Peyer's patch (tissue), 4 donors: ENCODE data around the gene LRRC75A. TPM values are rescaled to one million over a fixed set of nuclear protein-coding genes. Genes with fewer than 3 reads are reported as not detected.

Source experiments
- DNase-seq, 3 donors: peaks; one replicate each; pipeline ENCODE4 v3.0.0-alpha.2; 2017 to 2019
- H3K27ac ChIP-seq, 4 donors: fragments of 200-600 bp; sonication (generic); one replicate each; pipeline ENCODE4 v1.5.1; 2016 to 2019
- H3K27me3 ChIP-seq, 2 donors: fragments of 200-600 bp; sonication (generic); one replicate each; pipeline ENCODE4 v1.5.1; 2019
- H3K36me3 ChIP-seq, 3 donors: fragments of 200-600 bp; sonication (generic); one replicate each; pipeline ENCODE4 v1.5.1; 2016 to 2019
- H3K4me1 ChIP-seq, 4 donors: fragments of 200-600 bp; sonication (generic); one replicate each; pipeline ENCODE4 v1.5.1; 2016 to 2019
- H3K4me3 ChIP-seq, 4 donors: fragments of 200-600 bp; sonication (generic); 1 replicate in 3 of 4; 2 replicates in 1 of 4; pipeline ENCODE4 v1.5.1; 2016 to 2019; ENCODE audit warnings: mild to moderate bottlenecking in 1 of 4
- H3K9me3 ChIP-seq, 4 donors: fragments of 200-600 bp; sonication (generic); one replicate each; pipeline ENCODE4 v1.5.1; 2016 to 2019; ENCODE audit warnings: mild to moderate bottlenecking in 1 of 4
- CTCF ChIP-seq, 6 experiments: fragments of 450-650 bp in 4 of 6; fragments of 200-600 bp in 2 of 6; sonication (generic) in 1 of 6; IDR thresholded peaks; one replicate each; pipeline ENCODE4 v1.5.1; 2017 to 2019; ENCODE audit warnings: antibody characterized with exemption in 6 of 6, mild to moderate bottlenecking in 3 of 6, moderate library complexity in 1 of 6
- POLR2A ChIP-seq, 2 donors: fragments of 450-650 bp; IDR thresholded peaks; one replicate each; pipeline ENCODE4 v1.5.1; 2017; ENCODE audit warnings: antibody characterized with exemption in 2 of 2, mild to moderate bottlenecking in 2 of 2, moderate library complexity in 2 of 2
- total RNA-seq, 4 donors: library from RNA; depleted of rRNA; stranded (reverse); fragments of >200 nt; gene quantifications; one replicate each; pipeline ENCODE4 v1.1.0, GENCODE V29; 2016

The LRRC75A gene
- total RNA-seq, result 100 to 1,000 TPM in 3 of 4 donors, 10 to 100 TPM in 1; 48.7 to 213 (median 187) TPM

- H3K27me3 ChIP-seq, result no peaks in the 10 kb centered on the region
- no peaks in the 10 kb centered on the region for H3K36me3 ChIP-seq
- H3K4me1 ChIP-seq, result peaks cover 0 to 40% (median 3%) of the 10 kb centered on the region in 4 donors
- peak within 1 kb of the TSS; percentile 62 to 93 (median 86) for H3K27ac ChIP-seq
- TF ChIP-seq POLR2A (IDR thresholded peaks at IDR 0.05) (peak in 1 of 2 donors; percentile 43), CTCF (IDR thresholded peaks at IDR 0.05) (peak in 2 of 6 experiments; percentile 1 to 6)
- no peaks in the 10 kb centered on the region for H3K9me3 ChIP-seq
- peak within 1 kb of the TSS; percentile 68 to 89 (median 74) for H3K4me3 ChIP-seq
- peak; percentile 21 to 80 (median 68) for DNase-seq
Observed at GRCh38 chr17:16491703-16492612, at the start of gene LRRC75A. Gene LRRC75A, minus strand, starts transcription at chr17:16492193. Its CDS starts 203 bp downstream, at chr17:16491990.

GRCh38 chr17:16537130-16537458 lies 45.1 kb upstream of the LRRC75A start:
- H3K4me1 ChIP-seq, result peaks cover 0 to 4% (median 0%) of the 10 kb centered on the region in 4 donors
- TF ChIP-seq CTCF (IDR thresholded peaks at IDR 0.05) (no peak), POLR2A (IDR thresholded peaks at IDR 0.05) (no peak)
- H3K27me3 ChIP-seq, result no peaks in the 10 kb centered on the region
- no peak for DNase-seq
- H3K4me3 ChIP-seq, result no peak overlapping the region
- H3K36me3 ChIP-seq, result no peaks in the 10 kb centered on the region
- peak overlapping the region in 2 of 4 donors; percentile 96 to 99 for H3K27ac ChIP-seq
- H3K9me3 ChIP-seq, result no peaks in the 10 kb centered on the region

- Histone ChIP-seq H3K27me3 (no peaks in the 10 kb centered on the region), H3K4me1 (peaks cover 0 to 4% (median 0%) of the 10 kb centered on the region in 4 donors), H3K9me3 (no peaks in the 10 kb centered on the region), H3K27ac (no peak overlapping the region), H3K36me3 (no peaks in the 10 kb centered on the region), H3K4me3 (no peak overlapping the region)
- DNase-seq, result no peak
- no peak for TF ChIP-seq POLR2A (IDR thresholded peaks at IDR 0.05)
- TF ChIP-seq CTCF (IDR thresholded peaks at IDR 0.05), result no peak
Observed at GRCh38 chr17:16534236-16534635, 42.2 kb upstream of the LRRC75A start.

GRCh38 chr17:16529906-16530305 lies 37.9 kb upstream of the LRRC75A start:
- no peaks in the 10 kb centered on the region for H3K4me1 ChIP-seq
- no peaks in the 10 kb centered on the region for H3K9me3 ChIP-seq

GRCh38 chr17:16527298-16527697 lies 35.3 kb upstream of the LRRC75A start:
- Histone ChIP-seq H3K27ac (no peak overlapping the region), H3K9me3 (no peaks in the 10 kb centered on the region), H3K4me3 (no peak overlapping the region), H3K4me1 (no peaks in the 10 kb centered on the region), H3K36me3 (no peaks in the 10 kb centered on the region), H3K27me3 (no peaks in the 10 kb centered on the region)
- DNase-seq, result no peak
- no peak for TF ChIP-seq CTCF (IDR thresholded peaks at IDR 0.05)
- no peak for TF ChIP-seq POLR2A (IDR thresholded peaks at IDR 0.05)

More at GRCh38 chr17:16529906-16530305, 37.9 kb upstream of the LRRC75A start:
- H3K4me3 ChIP-seq, result no peak overlapping the region
- no peaks in the 10 kb centered on the region for H3K27me3 ChIP-seq
- TF ChIP-seq CTCF (IDR thresholded peaks at IDR 0.05), result no peak
- TF ChIP-seq POLR2A (IDR thresholded peaks at IDR 0.05), result no peak
- no peaks in the 10 kb centered on the region for H3K36me3 ChIP-seq
- DNase-seq, result no peak
- H3K27ac ChIP-seq, result no peak overlapping the region
